Nephron progenitor cell (in vitro differentiated cells): ENCODE results near the gene MYADML2.

Experiments
- DNase-seq: peaks from one replicate; pipeline ENCODE4 v3.0.0; 2021
- H3K27ac Mint-ChIP-seq: 2 replicates; pipeline ENCODE4 v1.8.0; 2021; ENCODE audit warnings: mild to moderate bottlenecking, moderate library complexity, mixed read lengths
- H3K27me3 Mint-ChIP-seq: 2 replicates; pipeline ENCODE4 v1.8.0; 2021; ENCODE audit warnings: mild to moderate bottlenecking, low read depth, mixed read lengths; ENCODE audit not compliant: poor library complexity
- H3K36me3 Mint-ChIP-seq: 2 replicates; pipeline ENCODE4 v1.8.0; 2021; ENCODE audit warnings: low read depth, mixed read lengths
- H3K4me1 Mint-ChIP-seq: 2 replicates; pipeline ENCODE4 v1.8.0; 2021; ENCODE audit warnings: mixed read lengths
- H3K4me3 Mint-ChIP-seq: 2 replicates; pipeline ENCODE4 v1.8.0; 2021; ENCODE audit warnings: mild to moderate bottlenecking, moderate library complexity, mixed read lengths
- H3K9me3 Mint-ChIP-seq: 2 replicates; pipeline ENCODE4 v1.8.0; 2021; ENCODE audit warnings: mild to moderate bottlenecking, moderate library complexity, mixed read lengths
- CTCF ChIP-seq: fragments of 200-600 bp; sonication (generic); IDR thresholded peaks from 2 replicates; pipeline ENCODE4 v1.5.0; 2021; ENCODE audit warnings: antibody characterized with exemption

The MYADML2 gene

GRCh38 chr17:81948635-81949378, 1.8 kb upstream of the MYADML2 start:
- no peak for TF ChIP-seq CTCF
- DNase-seq: no peak
- Mint-ChIP-seq H3K27ac (no peak overlapping the region), H3K9me3 (no peaks in the 10 kb centered on the region), H3K27me3 (peaks cover 3% of the 10 kb centered on the region), H3K4me1 (peaks cover 9% of the 10 kb centered on the region), H3K36me3 (no peaks in the 10 kb centered on the region), H3K4me3 (no peak overlapping the region)

GRCh38 chr17:81944858-81945257, 2.2 kb downstream of the MYADML2 start:
- no peak overlapping the region for H3K27ac Mint-ChIP-seq
- no peaks in the 10 kb centered on the region for H3K9me3 Mint-ChIP-seq
- no peak for TF ChIP-seq CTCF
- no peak overlapping the region for H3K4me3 Mint-ChIP-seq
- peaks cover 3% of the 10 kb centered on the region for H3K27me3 Mint-ChIP-seq
- peaks cover 30% of the 10 kb centered on the region for H3K4me1 Mint-ChIP-seq
- no peak for DNase-seq
- H3K36me3 Mint-ChIP-seq: no peaks in the 10 kb centered on the region

- Mint-ChIP-seq H3K4me3 (no peak overlapping the region), H3K36me3 (no peaks in the 10 kb centered on the region), H3K9me3 (no peaks in the 10 kb centered on the region), H3K27me3 (peaks cover 3% of the 10 kb centered on the region), H3K27ac (no peak overlapping the region), H3K4me1 (peaks cover 50% of the 10 kb centered on the region)
- TF ChIP-seq CTCF: no peak
- no peak for DNase-seq
These were observed 4.9 kb downstream of the MYADML2 start for GRCh38 chr17:81942167-81942553.

- DNase-seq: peak; percentile 37
- no peak for TF ChIP-seq CTCF
- Mint-ChIP-seq H3K36me3 (no peaks in the 10 kb centered on the region), H3K9me3 (no peaks in the 10 kb centered on the region), H3K27ac (no peak overlapping the region), H3K4me1 (peaks cover 52% of the 10 kb centered on the region), H3K4me3 (no peak overlapping the region), H3K27me3 (peaks cover 3% of the 10 kb centered on the region)
These were observed 5.4 kb downstream of the MYADML2 start for GRCh38 chr17:81941484-81942166.

GRCh38 chr17:81940538-81941483, 6.2 kb downstream of the MYADML2 start:
- no peak for DNase-seq
- H3K27me3 Mint-ChIP-seq: peaks cover 3% of the 10 kb centered on the region
- H3K4me1 Mint-ChIP-seq: peaks cover 60% of the 10 kb centered on the region
- H3K9me3 Mint-ChIP-seq: no peaks in the 10 kb centered on the region
- H3K36me3 Mint-ChIP-seq: no peaks in the 10 kb centered on the region
- TF ChIP-seq CTCF: no peak
- no peak overlapping the region for H3K27ac Mint-ChIP-seq
- no peak overlapping the region for H3K4me3 Mint-ChIP-seq
